Amygdala (tissue), 56 donors: Measurements from ENCODE around the gene PCNA.

Source experiments
- DNase-seq, 56 donors: peaks; one replicate each; lab custom pipeline; 2025; lab: John Stamatoyannopoulos, UW

Gene PCNA

GRCh38 chr20:5145365-5146098 lies 25.8 kb upstream of the PCNA start:
- no peak for DNase-seq

GRCh38 chr20:5143851-5144250 lies 24.1 kb upstream of the PCNA start:
- DNase-seq, result no peak

- DNase-seq, result peak in 20 of 56 donors; percentile 2 to 66 (median 34)
Measured at GRCh38 chr20:5141615-5142014, 21.9 kb upstream of the PCNA start.

- no peak for DNase-seq
Measured at GRCh38 chr20:5140195-5140594, 20.4 kb upstream of the PCNA start.

GRCh38 chr20:5136096-5136495 lies 16.3 kb upstream of the PCNA start:
- DNase-seq, result no peak

GRCh38 chr20:5135363-5136012 lies 15.7 kb upstream of the PCNA start:
- peak in 41 of 56 donors; percentile 8 to 74 (median 39) for DNase-seq

- no peak for DNase-seq
Measured at GRCh38 chr20:5133998-5134397, 14.2 kb upstream of the PCNA start.

GRCh38 chr20:5131502-5131901 lies 11.7 kb upstream of the PCNA start:
- DNase-seq, result no peak

- DNase-seq, result no peak
Measured at GRCh38 chr20:5128886-5129285, 9.1 kb upstream of the PCNA start.

GRCh38 chr20:5127859-5128424 lies 8.2 kb upstream of the PCNA start:
- no peak for DNase-seq

GRCh38 chr20:5127204-5127858 lies 7.6 kb upstream of the PCNA start:
- peak in 36 of 56 donors; percentile 5 to 73 (median 42) for DNase-seq

- DNase-seq, result peak; percentile 93 to 100 (median 99)
Measured at GRCh38 chr20:5126512-5127203, 6.9 kb upstream of the PCNA start, which contains the start of gene CDS2. Gene CDS2, plus strand, starts transcription at chr20:5127008. Its CDS starts 85 bp downstream, at chr20:5127093.

GRCh38 chr20:5122873-5123260 lies 3.1 kb upstream of the PCNA start:
- no peak for DNase-seq

GRCh38 chr20:5120185-5120476 lies 373 bp upstream of the PCNA start:
- no peak for DNase-seq

- peak in 2 of 56 donors; percentile 26 to 38 for DNase-seq
Measured at GRCh38 chr20:5119143-5119434, 669 bp downstream of the PCNA start.

- DNase-seq, result no peak
Measured at GRCh38 chr20:5118220-5119142, 1.3 kb downstream of the PCNA start.

- no peak for DNase-seq
Measured at GRCh38 chr20:5116875-5117274, 2.9 kb downstream of the PCNA start.

- no peak for DNase-seq
Measured at GRCh38 chr20:5114403-5114802, 5.4 kb downstream of the PCNA start.

- DNase-seq, result no peak
Measured at GRCh38 chr20:5113615-5113986, 6.2 kb downstream of the PCNA start.

GRCh38 chr20:5109276-5109675 lies 10.5 kb downstream of the PCNA start:
- DNase-seq, result peak in 5 of 56 donors; percentile 6 to 55 (median 11)
